ENCODE data around the gene TSPOAP1. TPM values are rescaled to one million over a fixed set of nuclear protein-coding genes. Genes with fewer than 3 reads are reported as not detected.

TSPOAP1 gene
- total RNA-seq, 2 experiments from 2014 or later, result 13.7 to 15.4 TPM

Other genes with a start within 250 kb of the TSPOAP1 start
- 10 to 100 TPM; 33.4 to 33.5 TPM for gene DYNLL2, start 245.4 kb downstream of the TSPOAP1 start, total RNA-seq
- gene OR4D1, start 180.4 kb downstream of the TSPOAP1 start, total RNA-seq, result under 1 TPM; 0.14 to 0.22 TPM
- gene OR4D2, start 161.8 kb downstream of the TSPOAP1 start, total RNA-seq, result not detected
- gene EPX, start 136.1 kb downstream of the TSPOAP1 start, total RNA-seq, result not detected
- gene MKS1, start 109.5 kb downstream of the TSPOAP1 start, total RNA-seq, result 10 to 100 TPM; 24.3 to 27.0 TPM
- gene LPO, start 90.2 kb downstream of the TSPOAP1 start, total RNA-seq, result not detected
- gene MPO, start 47.9 kb downstream of the TSPOAP1 start, total RNA-seq, result not detected
- gene SUPT4H1, start 23.4 kb upstream of the TSPOAP1 start, total RNA-seq, result 100 to 1,000 TPM; 136 to 139 TPM
- gene RNF43, start 88.7 kb upstream of the TSPOAP1 start, total RNA-seq, result under 1 TPM; 0.41 to 0.48 TPM
- gene HSF5, start 159.6 kb upstream of the TSPOAP1 start, total RNA-seq, result 1 to 10 TPM; 3.9 to 4.2 TPM
- gene MTMR4, start 185.8 kb upstream of the TSPOAP1 start, total RNA-seq, result 10 to 100 TPM; 72.2 to 75.6 TPM

Measured in activated naive CD8-positive, alpha-beta T cell treated with anti-CD3 and anti-CD28 coated beads for 36 hours (primary cell).